DND-41 (cell line): ENCODE data around the gene MOGAT1.

ENCODE experiments used
- EZH2 ChIP-seq: IDR thresholded peaks from 3 replicates; pipeline ENCODE4 v1.6.1; 2012; ENCODE audit warnings: borderline replicate concordance, low read depth, mild to moderate bottlenecking, moderate library complexity, low read length, inconsistent platforms; ENCODE audit not compliant: severe bottlenecking
- TF ChIP-seq, protein P1 (sequence below): IDR thresholded peaks from 2 replicates; pipeline ENCODE4 v1.5.1; 2012; ENCODE audit warnings: borderline replicate concordance, low read length, moderate library complexity, mild to moderate bottlenecking; ENCODE audit not compliant: poor library complexity, severe bottlenecking; ENCODE audit errors: extremely low read depth

DNA sequence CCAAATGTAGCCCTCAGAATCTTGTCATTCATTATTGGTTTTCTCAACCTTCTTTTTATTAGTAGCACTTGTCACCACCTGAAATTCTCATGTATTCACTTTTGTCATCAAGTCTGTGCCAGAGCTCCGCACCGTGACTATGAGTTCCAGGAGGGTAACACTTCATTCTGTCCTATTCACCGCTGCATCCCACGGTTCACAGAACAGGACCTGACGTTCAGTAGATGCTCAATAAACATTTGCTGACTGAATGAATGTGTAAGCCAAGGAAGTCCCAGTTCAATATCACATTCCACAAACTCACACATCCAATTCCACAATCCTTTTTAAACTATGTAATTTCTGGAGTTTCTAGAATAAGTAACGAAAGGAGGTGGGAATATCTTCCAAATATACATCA is 65.5 kb downstream of the MOGAT1 start:
- TF ChIP-seq EZH2 = no peak
- TF ChIP-seq, protein P1, sequence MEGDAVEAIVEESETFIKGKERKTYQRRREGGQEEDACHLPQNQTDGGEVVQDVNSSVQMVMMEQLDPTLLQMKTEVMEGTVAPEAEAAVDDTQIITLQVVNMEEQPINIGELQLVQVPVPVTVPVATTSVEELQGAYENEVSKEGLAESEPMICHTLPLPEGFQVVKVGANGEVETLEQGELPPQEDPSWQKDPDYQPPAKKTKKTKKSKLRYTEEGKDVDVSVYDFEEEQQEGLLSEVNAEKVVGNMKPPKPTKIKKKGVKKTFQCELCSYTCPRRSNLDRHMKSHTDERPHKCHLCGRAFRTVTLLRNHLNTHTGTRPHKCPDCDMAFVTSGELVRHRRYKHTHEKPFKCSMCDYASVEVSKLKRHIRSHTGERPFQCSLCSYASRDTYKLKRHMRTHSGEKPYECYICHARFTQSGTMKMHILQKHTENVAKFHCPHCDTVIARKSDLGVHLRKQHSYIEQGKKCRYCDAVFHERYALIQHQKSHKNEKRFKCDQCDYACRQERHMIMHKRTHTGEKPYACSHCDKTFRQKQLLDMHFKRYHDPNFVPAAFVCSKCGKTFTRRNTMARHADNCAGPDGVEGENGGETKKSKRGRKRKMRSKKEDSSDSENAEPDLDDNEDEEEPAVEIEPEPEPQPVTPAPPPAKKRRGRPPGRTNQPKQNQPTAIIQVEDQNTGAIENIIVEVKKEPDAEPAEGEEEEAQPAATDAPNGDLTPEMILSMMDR = no peak
